A172 (cell line): ENCODE data around the gene SOX13. TPM values are rescaled to one million over a fixed set of nuclear protein-coding genes. Genes with fewer than 3 reads are reported as not detected.

ENCODE experiments used
- total RNA-seq: library from RNA; depleted of rRNA; stranded (reverse); fragments of >200 nt; shearing (Covaris generic); gene quantifications from 2 replicates; pipeline ENCODE4 v1.2.3, GENCODE V29; 2014; rRNA removed

Gene SOX13
- total RNA-seq, 1 experiment from 2014 or later = 11.2 TPM

Other genes with a start within 250 kb of the SOX13 start
- gene SNRPE, start 211.5 kb upstream of the SOX13 start, total RNA-seq = 217 and 285 TPM in 2 replicates
- gene ETNK2, start 78.9 kb downstream of the SOX13 start, total RNA-seq = 20.9 and 23.0 TPM in 2 replicates
- 0.62 TPM in 1 of 2 replicates, not detected in the other for gene REN, start 93.2 kb downstream of the SOX13 start, total RNA-seq
- gene KISS1, start 123.4 kb downstream of the SOX13 start, total RNA-seq = 1.4 and 6.2 TPM in 2 replicates
- gene GOLT1A, start 140.9 kb downstream of the SOX13 start, total RNA-seq = 0.19 TPM in 1 of 2 replicates, not detected in the other